Body of pancreas (tissue), 4 donors: Measurements from ENCODE around the gene RBM38.

ENCODE experiments used
- POLR2A ChIP-seq, 3 donors: fragments of 450-650 bp; IDR thresholded peaks; one replicate each; pipeline ENCODE4 v1.6.1; 2016; ENCODE audit warnings: antibody characterized with exemption in 3 of 3, mild to moderate bottlenecking in 2 of 3
- TF ChIP-seq, protein P1 (sequence below), 7 experiments: fragments of 450-650 bp in 4 of 7; fragments of 200-600 bp in 3 of 7; sonication (generic) in 3 of 7; IDR thresholded peaks; one replicate each; pipeline ENCODE4 v1.5.1; 2016 to 2019; ENCODE audit warnings: antibody characterized with exemption in 7 of 7

DNA sequence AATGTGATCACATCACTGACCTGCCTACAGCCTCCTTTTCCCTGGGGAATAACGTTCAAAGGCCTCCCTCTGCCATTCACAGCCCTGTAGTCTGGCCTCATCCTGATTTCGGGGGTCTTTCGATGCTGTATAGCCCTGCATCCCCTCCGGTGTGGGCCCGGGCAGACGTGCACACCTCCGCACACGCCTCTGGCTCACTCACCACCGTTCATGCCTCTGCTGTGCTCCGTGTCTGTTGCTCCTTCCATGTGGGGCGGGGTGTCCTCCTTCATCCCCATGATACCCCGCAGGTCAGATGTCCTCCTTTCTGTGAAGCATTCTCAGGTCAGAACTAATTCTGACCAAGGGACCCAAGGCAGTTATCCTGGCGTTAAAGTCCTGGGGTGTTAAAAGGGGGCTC lies 13.8 kb upstream of the RBM38 start:
- TF ChIP-seq, protein P1, sequence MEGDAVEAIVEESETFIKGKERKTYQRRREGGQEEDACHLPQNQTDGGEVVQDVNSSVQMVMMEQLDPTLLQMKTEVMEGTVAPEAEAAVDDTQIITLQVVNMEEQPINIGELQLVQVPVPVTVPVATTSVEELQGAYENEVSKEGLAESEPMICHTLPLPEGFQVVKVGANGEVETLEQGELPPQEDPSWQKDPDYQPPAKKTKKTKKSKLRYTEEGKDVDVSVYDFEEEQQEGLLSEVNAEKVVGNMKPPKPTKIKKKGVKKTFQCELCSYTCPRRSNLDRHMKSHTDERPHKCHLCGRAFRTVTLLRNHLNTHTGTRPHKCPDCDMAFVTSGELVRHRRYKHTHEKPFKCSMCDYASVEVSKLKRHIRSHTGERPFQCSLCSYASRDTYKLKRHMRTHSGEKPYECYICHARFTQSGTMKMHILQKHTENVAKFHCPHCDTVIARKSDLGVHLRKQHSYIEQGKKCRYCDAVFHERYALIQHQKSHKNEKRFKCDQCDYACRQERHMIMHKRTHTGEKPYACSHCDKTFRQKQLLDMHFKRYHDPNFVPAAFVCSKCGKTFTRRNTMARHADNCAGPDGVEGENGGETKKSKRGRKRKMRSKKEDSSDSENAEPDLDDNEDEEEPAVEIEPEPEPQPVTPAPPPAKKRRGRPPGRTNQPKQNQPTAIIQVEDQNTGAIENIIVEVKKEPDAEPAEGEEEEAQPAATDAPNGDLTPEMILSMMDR (IDR thresholded peaks at IDR 0.05): no peak
- TF ChIP-seq POLR2A (IDR thresholded peaks at IDR 0.05): no peak
